ENCODE measurements around the gene SHROOM2.
A peak's percentile ranks its signal among the peaks of the same experiment; 100 is the strongest.

The SHROOM2 gene

GRCh38 chrX:9845578-9845952, 59.3 kb downstream of the SHROOM2 start:
- no peak for TF ChIP-seq CTCF (IDR thresholded peaks at IDR 0.05; ENCODE audit: low read depth, low read length, missing control alignments)
- no peaks in the 10 kb centered on the region for H3K36me3 ChIP-seq (replicated peaks)
- in situ Hi-C loops (cut with HindIII; ENCODE audit: low pct_ligation_motif_present, low sequenced_read_pairs), result no loop called here

GRCh38 chrX:9846631-9847030, 60.4 kb downstream of the SHROOM2 start:
- DNase-seq, result no peak
- Histone ChIP-seq H3K27ac (peak overlapping the region; percentile 89), H3K4me3 (ENCODE audit: low read depth, low read length) (no peak overlapping the region), H3K36me3 (replicated peaks) (no peaks in the 10 kb centered on the region), H3K27me3 (replicated peaks) (no peaks in the 10 kb centered on the region)
- in situ Hi-C loops (cut with HindIII; ENCODE audit: low pct_ligation_motif_present, low sequenced_read_pairs), result no loop called here
- no peak for TF ChIP-seq CTCF (IDR thresholded peaks at IDR 0.05; ENCODE audit: low read depth, low read length, missing control alignments)

More at GRCh38 chrX:9845578-9845952, 59.3 kb downstream of the SHROOM2 start:
- Histone ChIP-seq H3K27ac (no peak overlapping the region), H3K4me3 (ENCODE audit: low read depth, low read length) (no peak overlapping the region), H3K27me3 (replicated peaks) (no peaks in the 10 kb centered on the region)
- DNase-seq, result no peak

GRCh38 chrX:9847071-9847470, 60.8 kb downstream of the SHROOM2 start:
- H3K27ac ChIP-seq, result peak overlapping the region; percentile 89
- no peak overlapping the region for H3K4me3 ChIP-seq (ENCODE audit: low read depth, low read length)
- H3K36me3 ChIP-seq (replicated peaks), result no peaks in the 10 kb centered on the region
- H3K27me3 ChIP-seq (replicated peaks), result no peaks in the 10 kb centered on the region
- in situ Hi-C loops (cut with HindIII; ENCODE audit: low pct_ligation_motif_present, low sequenced_read_pairs), result no loop called here
- peak; percentile 76 for DNase-seq
- TF ChIP-seq CTCF (IDR thresholded peaks at IDR 0.05; ENCODE audit: low read depth, low read length, missing control alignments), result no peak

- Histone ChIP-seq H3K27ac (no peak overlapping the region), H3K4me3 (ENCODE audit: low read depth, low read length) (no peak overlapping the region), H3K36me3 (replicated peaks) (no peaks in the 10 kb centered on the region), H3K27me3 (replicated peaks) (no peaks in the 10 kb centered on the region)
- in situ Hi-C loops (cut with HindIII; ENCODE audit: low pct_ligation_motif_present, low sequenced_read_pairs), result no loop called here
- TF ChIP-seq CTCF (IDR thresholded peaks at IDR 0.05; ENCODE audit: low read depth, low read length, missing control alignments), result no peak
- no peak for DNase-seq
Observed at GRCh38 chrX:9848718-9849479, 62.7 kb downstream of the SHROOM2 start.

GRCh38 chrX:9851890-9852289, 65.7 kb downstream of the SHROOM2 start:
- no peak for TF ChIP-seq CTCF (IDR thresholded peaks at IDR 0.05; ENCODE audit: low read depth, low read length, missing control alignments)
- in situ Hi-C loops (cut with HindIII; ENCODE audit: low pct_ligation_motif_present, low sequenced_read_pairs), result no loop called here
- H3K36me3 ChIP-seq (replicated peaks), result no peaks in the 10 kb centered on the region

GRCh38 chrX:9853307-9853706, 67.1 kb downstream of the SHROOM2 start:
- DNase-seq, result no peak
- Histone ChIP-seq H3K27ac (no peak overlapping the region), H3K36me3 (replicated peaks) (no peaks in the 10 kb centered on the region), H3K4me3 (ENCODE audit: low read depth, low read length) (no peak overlapping the region), H3K27me3 (replicated peaks) (no peaks in the 10 kb centered on the region)
- in situ Hi-C loops (cut with HindIII; ENCODE audit: low pct_ligation_motif_present, low sequenced_read_pairs), result no loop called here
- TF ChIP-seq CTCF (IDR thresholded peaks at IDR 0.05; ENCODE audit: low read depth, low read length, missing control alignments), result no peak

More at GRCh38 chrX:9851890-9852289, 65.7 kb downstream of the SHROOM2 start:
- Histone ChIP-seq H3K4me3 (ENCODE audit: low read depth, low read length) (no peak overlapping the region), H3K27ac (no peak overlapping the region), H3K27me3 (replicated peaks) (no peaks in the 10 kb centered on the region)
- DNase-seq, result no peak
